GM18909 (cell line): ENCODE results near the gene C1QTNF5.

Source experiments
- ATAC-seq: cut with Tn5 transposase; IDR thresholded peaks from one replicate; pipeline ENCODE4 v1.9.1; 2021; ENCODE audit warnings: mild to moderate bottlenecking; ENCODE audit not compliant: unreplicated experiment, poor library complexity

Gene C1QTNF5

DNA sequence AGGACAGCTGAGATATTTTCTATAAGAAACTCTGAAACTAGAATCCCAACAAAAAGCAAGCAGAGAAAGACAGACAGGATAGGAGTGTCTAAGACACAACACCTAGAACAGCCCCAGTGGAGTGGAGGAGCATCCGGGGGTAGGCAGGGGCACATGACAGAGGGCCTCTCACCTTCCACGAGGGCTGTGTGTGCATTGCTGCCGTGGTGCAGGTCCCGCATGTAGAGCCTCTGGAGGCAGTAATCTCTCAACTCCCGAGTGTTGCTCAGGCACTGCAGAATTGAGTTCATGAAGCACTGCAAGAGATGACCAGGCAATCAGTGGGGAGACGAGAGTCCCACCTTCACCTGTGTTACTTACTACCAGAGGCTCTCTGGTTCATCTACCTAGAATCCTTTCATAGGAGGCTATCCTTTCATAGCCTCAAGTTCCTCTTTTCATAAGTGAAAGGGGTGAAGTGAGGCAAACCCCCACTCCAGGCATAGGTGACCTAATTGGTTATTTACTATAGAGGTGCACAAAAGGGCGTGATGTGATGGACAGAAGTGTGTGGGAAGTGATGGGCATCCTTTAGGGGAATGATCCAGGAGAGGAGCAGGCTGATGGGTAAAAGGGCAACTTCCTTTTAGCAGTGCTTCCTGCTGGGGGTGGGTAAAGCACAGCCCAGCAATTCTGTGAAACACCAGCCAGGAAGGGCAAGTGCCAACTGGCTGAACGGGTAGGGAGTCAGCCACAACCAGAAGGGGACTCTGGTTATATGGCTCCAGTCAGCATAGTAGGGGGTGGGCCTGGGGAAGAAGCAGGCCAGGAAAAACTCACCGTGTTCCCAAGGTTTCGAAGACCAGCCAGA lies 18.9 kb upstream of the C1QTNF5 start:
- ATAC-seq, result no peak

DNA sequence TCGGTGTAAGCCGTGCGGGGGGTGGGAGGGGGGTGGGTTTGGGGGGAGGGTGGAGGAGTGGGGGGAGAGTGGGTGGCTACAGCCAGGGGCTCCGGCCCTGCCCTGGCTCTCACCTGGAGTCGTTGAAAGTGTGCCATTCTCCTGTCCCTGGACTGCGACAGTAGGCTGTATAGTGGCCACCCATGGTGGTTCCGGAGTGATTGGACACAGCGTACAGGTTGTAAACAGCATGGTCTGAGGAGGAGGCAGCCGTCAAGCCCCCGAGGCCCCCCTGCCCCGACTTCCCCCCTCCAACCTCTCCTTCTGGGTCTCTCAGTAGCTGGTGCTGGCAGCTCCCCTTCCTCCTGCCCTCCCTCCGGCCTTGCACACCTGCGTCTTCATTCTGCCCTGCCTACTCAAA lies 16.4 kb upstream of the C1QTNF5 start:
- ATAC-seq, result no peak

DNA sequence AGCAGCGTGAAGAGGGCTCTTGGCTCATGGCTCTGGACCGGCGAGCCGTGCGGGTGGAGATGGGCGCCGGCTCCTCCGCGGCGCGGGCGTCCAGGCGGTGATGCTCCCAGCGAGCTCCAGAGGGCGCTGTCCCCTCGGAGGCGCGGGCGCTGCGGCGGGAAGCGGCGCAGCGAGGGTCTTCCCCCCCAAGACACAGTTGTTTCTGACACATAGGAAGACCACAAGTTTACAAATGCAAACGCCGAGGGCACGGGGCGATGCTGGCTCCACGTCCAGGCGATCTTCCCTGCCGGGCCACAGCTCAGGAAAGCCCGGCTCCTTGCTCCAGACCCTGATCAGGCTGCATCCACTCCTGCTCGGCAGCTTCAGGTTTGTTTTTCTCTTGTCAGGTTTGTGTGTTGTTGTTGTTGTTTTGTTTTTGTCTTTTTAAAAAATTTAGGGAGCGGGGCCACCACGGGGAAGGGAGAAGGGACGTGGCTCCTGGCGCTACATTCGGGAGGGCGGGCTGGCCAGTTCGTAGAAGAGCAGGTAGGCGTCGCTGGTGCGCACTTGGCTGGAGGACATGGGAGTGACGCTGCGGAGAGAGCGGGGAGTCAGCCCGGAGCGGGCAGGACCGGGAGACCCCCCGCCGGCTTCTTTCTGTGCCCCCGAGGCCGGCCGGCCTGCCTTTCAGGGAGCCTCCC lies 15.8 kb upstream of the C1QTNF5 start:
- ATAC-seq, result peak; percentile 70

DNA sequence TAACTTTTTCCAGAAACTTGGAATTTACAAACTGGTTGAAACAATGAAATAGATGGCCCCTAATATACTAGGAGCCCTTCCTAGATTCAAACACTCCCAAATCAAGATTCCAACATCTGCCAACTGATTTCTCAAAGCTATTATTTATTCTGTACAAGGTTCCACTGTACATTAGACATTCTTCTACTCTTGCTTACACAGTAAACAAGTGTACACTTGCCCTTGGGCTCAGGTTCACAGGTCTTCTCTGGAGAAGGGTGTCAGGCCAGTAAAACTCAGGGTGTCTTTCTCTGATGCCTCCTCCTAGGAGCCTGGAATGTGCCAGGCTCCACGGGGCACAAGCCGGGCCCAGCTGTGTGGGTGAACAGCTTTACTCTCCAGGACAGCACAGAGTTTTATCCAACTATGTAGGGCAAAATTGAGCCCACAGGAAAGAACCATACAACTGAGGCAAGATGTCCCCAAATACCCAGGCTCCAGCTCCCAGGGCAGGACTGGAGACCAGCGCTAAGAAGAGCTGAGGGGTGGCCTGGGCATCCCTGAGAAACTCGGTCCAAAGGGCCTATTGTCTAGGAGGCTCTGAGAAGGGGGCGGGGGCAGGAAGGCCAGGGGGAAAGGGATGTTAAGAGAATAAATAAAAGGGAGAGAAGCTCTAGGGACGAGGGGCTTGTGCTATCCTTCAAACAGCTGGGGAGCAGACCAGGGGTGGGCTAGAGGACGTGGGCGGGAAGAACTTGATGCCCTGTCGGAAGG lies 14.6 kb upstream of the C1QTNF5 start:
- no peak for ATAC-seq

DNA sequence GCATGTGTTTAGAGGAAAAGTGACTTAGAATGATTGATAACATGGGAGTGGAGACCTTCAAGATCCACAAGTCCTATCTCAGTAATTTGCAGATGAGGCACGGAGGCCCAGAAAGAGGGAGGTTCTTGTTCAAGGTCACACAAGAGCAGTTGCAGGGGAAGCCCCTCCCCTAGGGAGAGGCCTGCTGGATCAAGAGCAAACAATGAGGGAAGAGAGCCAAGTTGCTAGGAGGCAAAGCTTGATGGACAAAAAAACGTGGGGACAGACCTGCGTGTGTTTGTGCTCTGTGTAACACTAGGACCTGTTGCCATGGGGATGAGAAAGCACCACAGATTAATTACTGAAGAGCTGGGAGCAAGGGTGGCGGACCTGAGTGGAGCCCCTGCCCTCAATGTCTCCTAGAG lies 12.2 kb upstream of the C1QTNF5 start:
- no peak for ATAC-seq

DNA sequence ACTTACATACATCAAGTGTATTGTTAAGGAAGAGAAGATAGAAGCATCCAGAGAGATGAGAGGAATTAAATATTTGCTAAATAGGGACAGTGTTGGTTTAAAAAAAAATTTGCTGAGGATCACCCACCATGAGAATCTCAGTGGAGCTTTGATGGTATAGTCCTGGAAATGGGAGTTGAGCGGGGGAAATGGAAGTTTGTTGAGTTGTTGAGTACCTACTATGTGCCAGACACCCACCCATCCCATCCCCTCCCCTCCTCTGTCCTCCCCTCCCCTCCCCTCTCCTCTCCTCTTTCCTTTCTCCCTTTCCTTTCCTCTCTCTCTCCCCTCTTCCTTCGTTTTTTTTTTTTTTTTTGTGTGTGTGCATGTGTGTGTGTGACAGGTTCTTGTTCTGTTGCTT lies 10.5 kb upstream of the C1QTNF5 start:
- no peak for ATAC-seq

DNA sequence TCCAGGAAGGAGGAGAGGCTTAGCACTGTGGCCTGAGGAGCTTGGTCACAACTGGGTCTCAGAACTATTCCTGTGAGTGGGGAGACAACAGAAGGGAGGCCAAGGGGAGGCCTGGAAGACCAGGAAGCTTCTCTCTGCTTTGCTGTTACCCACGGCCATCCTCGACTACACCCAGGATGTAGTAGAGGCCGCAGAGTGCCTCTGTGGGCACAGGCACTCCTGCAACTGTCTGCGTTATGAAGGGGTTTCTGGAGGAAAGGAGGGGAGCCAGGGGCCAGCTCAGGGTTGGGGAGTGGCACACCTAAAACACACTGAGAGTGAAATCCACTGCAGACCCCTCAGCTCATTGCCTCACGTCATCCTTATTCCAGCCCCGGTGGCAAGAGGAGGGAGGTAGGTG lies 9.6 kb upstream of the C1QTNF5 start:
- ATAC-seq, result no peak

DNA sequence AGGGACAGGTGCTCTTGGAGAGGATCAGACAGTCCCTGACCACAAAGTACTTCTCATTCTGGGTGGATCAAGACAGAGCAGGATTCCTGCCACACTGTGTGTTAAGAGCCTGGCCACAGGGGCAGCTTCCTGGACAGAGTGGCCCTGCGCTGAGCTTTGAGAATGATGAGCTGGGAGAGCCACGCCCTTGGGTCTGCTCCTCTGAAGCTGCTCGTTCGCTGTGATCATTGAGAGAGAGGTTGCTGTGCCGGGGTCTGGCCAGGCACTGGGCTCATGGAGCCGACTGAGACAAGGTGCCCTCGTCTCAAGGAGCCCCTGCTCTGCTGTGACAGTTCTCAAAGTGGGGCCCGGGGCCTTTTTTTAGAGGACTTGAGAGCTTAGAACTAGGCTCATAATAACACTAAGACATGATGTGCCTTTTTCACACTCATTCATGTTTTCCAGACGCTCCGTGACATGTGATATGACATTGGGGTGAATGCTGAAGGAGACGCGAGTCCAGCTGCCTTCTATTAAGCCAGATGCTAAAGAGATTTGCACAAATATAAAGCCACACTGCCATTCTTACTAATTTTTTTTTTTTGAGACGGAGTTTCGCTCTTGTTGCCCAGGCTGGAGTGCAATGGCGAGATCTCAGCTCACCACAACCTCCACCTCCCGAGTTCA lies 7.4 kb upstream of the C1QTNF5 start:
- no peak for ATAC-seq

DNA sequence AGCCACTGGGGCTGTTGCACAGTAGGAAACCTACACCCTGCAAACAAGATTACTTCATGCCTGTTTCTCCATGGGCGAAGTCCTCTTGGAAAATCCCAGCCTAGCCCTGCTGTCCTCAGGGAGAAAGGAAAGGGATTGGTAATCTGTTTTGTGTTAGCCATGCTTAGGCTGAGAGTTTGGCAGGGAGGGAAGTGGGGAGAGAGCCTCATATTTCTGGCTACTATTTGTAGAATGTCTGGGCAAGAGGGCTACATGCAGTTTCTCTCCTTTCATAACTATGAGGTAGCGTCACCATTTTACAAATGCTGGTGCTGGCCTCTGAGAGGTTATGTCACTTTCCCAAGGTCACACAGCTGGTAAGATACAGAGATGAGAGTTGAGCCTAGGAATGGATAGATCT lies 6.6 kb upstream of the C1QTNF5 start:
- ATAC-seq, result no peak

DNA sequence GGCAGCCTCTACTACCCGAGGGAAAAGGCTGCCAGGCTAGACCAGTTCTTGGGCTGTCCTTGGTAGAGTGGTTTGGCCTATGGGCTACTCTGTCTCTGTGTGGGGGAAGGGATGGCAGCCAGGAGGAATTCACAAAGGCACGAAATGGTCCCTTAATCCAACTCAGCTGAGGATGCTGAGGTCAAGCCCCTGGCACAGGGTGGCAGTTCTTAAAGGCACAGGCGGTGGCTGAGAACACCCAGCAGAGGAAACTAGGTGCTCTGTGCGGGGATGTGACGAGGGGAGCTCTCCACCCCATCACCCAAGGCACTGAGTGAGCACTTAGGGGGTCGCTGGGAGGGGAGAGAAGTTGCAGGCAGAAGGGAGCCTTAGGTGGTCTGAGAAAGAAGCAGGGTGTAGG lies 5.9 kb upstream of the C1QTNF5 start, which contains the start of gene MFRP:
TSS of gene MFRP (minus strand) at position 101 of the 400 bp plus-strand sequence. CDS start 192 bp downstream, outside the sequence.
- no peak for ATAC-seq

DNA sequence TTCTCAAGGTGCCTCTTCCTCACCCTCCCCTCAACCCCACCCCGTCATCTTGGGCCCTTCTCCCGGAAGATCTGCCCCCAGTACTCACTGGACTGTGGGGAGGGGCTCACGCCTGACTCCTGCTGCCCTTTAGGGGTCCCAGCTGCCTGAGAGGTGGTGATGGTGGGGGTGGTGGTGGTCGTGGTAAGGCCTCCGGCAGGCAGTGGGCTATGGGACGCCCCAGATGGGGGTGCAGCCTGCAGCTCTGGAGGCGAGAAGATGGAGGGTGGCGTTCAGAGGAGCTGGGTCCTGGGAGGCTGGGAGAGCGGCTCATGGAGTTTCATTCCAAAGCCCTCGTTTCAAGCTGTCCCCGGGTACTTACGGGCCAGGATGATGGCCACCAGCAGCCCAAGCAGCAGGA lies 5.0 kb upstream of the C1QTNF5 start:
- no peak for ATAC-seq

DNA sequence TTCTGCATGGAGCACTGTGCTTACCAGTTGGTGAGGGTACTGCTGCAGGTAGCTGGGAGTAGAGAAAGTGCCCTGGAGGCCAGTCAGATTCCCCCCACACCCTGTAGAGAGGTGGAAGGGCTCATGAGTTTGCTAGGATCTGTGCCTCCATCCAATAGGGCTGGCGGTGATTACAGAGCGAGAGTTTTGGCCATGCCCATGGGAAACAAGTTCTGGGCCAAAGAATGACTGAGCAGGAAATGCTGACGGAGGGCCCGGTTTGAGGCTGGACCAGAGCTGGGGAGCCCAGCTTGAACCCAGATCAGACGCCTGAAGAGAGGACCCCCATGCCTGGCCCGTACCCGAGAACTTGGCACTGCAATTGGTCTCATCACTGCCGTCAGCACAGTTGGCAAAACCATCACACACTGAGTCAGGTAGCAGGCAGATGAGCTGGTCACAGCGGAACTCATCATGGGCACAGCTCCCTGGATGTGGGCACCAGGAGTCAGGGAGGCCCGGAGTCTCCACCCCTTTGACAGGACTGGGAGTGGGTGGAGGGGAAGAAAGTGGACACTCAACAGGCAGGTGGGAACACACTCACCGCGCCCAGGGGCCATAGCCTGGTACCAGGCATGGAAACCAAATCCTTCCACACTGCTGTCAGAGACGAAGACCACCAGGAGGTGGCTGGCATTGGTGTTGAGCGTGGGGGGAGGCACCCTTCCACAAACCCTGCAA lies 3.8 kb upstream of the C1QTNF5 start:
- no peak for ATAC-seq

DNA sequence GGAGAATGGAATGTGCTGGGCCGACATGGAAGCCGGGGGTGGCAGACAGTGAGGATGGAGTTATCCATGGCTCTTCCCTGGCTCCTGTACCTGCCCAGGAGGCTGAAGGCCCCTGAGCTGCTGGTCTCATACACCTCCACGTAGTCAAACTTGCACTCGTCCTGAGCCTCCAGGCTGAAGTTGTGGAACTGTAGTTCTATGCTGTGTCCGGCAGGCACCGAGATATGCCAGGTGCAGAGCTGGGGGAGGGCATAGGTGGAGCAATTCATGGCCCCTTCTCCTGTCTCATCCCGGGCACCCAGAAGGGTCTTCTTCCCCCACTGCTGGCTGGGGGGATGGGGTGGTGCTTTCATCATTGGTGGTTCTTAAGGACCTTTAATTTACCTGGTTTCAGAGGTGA lies 3.0 kb upstream of the C1QTNF5 start:
- ATAC-seq, result no peak

DNA sequence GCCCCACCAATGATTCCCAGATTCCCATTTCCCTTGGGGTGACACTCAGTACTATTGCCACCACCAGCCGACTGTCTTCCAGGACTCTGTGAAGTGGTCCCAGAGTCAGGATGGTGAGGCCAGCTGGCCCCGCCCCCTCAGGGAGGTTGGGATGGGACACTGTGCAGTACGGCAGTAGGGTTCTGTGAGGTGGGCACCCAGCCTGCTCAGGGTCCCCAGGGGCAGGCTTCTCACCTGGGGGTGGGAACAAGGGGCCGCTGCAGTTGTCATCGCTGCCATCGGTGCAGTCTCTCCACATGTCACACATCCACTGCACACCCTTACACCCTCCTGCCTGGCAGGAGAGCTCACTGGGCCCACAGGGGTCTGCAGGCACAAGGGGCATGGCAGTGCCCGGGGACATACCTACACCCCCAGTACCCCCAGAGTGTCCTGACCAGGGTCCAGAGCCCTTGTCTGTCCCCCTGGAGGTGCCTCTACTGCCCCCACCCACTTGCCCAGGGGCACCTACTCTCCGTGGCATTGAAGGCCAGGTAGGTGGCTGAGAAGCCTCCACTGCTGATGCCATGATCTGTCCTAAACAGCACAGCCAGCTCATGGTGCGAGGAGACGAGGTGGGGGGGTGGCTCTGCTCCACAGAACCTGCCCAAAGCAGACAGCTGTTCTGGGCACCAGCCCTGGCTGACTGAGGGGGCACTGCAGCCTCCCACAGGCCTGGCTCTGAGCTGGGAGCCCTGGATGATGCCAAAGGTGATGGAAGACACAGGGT lies 1.9 kb upstream of the C1QTNF5 start:
- no peak for ATAC-seq

DNA sequence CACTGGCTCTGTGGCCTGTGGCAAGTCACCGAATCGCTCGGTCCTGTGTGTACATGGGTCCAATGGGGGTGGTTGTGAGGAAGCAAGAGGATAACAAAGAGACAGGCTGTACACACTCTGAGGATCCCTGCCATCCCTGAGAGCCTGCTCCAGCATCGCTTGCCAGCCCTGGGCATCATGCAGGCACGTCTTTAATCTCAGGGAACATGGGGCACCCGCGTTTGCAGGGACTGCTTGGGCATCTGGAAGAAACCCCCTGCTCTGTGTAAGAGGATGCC lies 1.3 kb upstream of the C1QTNF5 start:
- ATAC-seq, result no peak

DNA sequence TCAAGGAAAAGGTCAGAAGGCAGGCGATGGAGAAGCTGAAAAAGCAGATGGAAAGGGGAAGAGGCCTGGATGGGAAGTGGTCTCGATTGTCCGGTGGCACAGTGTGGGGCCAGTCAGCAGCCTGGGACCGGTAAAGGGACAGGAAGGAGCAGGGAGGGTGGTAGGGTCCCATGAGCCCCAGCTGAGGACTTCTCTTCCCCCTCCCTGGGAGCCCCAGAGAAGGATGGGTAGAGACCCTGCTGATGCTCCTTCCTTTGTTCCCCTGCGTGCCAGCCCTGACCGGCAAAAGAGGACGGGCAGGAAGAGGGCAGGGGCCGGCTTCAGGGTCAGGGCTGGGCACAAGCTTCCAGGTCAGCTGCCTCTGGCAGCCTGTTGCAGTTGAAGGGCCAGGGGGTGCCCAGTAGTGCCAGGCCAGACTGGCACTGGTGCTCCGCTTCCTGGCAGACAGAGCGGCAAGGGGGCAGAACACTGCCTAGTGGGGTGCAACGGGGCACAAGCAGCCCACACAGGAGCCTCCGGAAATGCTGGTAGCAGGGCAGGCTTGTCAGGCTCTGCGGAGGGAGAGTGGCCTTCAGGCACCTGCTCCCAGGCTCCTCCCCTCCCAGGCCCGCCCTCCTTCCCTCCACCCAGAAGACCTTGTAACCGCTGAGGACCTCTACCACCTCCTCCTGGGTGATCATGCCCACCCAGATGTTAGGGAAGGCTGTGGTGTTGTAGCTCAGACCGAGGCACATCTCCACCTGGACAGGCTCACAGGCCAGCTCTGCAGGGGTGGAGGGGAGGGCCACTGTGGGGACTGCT lies 739 bp upstream of the C1QTNF5 start:
- ATAC-seq, result no peak

DNA sequence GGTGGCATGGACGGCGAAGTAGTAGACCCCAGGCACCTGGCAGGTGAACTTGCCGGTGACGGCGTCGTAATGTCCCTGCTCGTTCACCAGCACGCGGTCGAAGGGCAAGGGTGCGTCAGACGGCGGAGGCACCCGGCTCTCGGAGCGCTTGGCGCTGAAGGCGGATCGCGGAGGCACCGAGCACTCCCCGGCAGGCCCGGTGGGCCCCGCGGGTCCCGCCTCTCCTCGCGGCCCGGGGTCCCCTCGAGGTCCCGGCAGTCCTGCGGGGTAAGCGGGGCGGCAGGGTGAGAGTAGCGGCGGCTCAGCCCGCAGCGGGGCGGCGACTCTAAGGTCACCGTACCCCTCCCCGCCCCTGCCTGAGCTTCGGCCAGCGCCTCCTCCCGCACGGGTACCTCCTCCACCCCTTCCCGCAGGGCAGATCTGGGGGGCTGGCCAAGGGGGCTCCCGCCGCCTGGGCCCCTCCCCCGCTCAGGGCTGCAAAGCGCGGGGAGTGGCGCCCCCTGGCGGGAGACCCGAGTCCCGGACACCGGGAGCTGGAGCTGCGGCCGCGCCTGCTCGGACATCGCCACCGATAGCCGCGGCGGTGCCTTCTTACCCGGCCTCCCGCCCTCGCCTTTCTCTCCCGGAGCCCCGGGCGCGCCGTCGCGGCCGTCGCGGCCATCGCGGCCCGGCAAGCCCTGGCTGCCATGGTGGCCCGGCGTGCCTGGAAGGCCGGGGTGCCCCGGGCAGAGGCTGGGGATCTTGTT lies 921 bp downstream of the C1QTNF5 start:
- no peak for ATAC-seq
